ENCODE measurements around the gene PCSK7.

PCSK7 gene

GRCh38 chr11:117195258-117195657, 36.6 kb downstream of the PCSK7 start:
- H3K36me3 Mint-ChIP-seq (ENCODE audit: insufficient read depth) = peaks cover 21% of the 10 kb centered on the region
- H3K4me3 Mint-ChIP-seq = no peak overlapping the region
- ATAC-seq (replicated peaks) (no peak), DNase-seq (no peak)
- peak overlapping the region; percentile 6 to 30 for H3K27ac Mint-ChIP-seq
- no peaks in the 10 kb centered on the region for H3K9me3 Mint-ChIP-seq
- peaks cover 4 to 7% of the 10 kb centered on the region in 2 donors for H3K4me1 Mint-ChIP-seq (ENCODE audit: low read depth in 2 of 2)
- no peaks in the 10 kb centered on the region for H3K27me3 Mint-ChIP-seq

- Mint-ChIP-seq H3K27me3 (no peaks in the 10 kb centered on the region), H3K4me1 (ENCODE audit: low read depth in 2 of 2) (peaks cover 4 to 7% of the 10 kb centered on the region in 2 donors), H3K4me3 (no peak overlapping the region), H3K27ac (no peak overlapping the region), H3K36me3 (ENCODE audit: insufficient read depth) (peaks cover 19% of the 10 kb centered on the region), H3K9me3 (no peaks in the 10 kb centered on the region)
- no peak for DNase-seq
- no peak for ATAC-seq (replicated peaks)
Measured at GRCh38 chr11:117194267-117194666, 37.6 kb downstream of the PCSK7 start.

- Mint-ChIP-seq H3K27me3 (no peaks in the 10 kb centered on the region), H3K4me1 (ENCODE audit: low read depth in 2 of 2) (peaks cover 4 to 7% of the 10 kb centered on the region in 2 donors), H3K27ac (peak overlapping the region; percentile 60 to 77), H3K36me3 (ENCODE audit: insufficient read depth) (peaks cover 21% of the 10 kb centered on the region), H3K4me3 (no peak overlapping the region), H3K9me3 (no peaks in the 10 kb centered on the region)
- ATAC-seq (replicated peaks) (no peak), DNase-seq (no peak)
Measured at GRCh38 chr11:117193130-117194020, 38.5 kb downstream of the PCSK7 start.

GRCh38 chr11:117192401-117192875, 39.4 kb downstream of the PCSK7 start:
- H3K4me3 Mint-ChIP-seq = no peak overlapping the region
- peak overlapping the region in 1 of 2 donors; percentile 65 for H3K27ac Mint-ChIP-seq
- DNase-seq = no peak
- H3K36me3 Mint-ChIP-seq (ENCODE audit: insufficient read depth) = peaks cover 18% of the 10 kb centered on the region
- ATAC-seq (replicated peaks) = no peak
- no peaks in the 10 kb centered on the region for H3K27me3 Mint-ChIP-seq
- H3K9me3 Mint-ChIP-seq = no peaks in the 10 kb centered on the region
- H3K4me1 Mint-ChIP-seq (ENCODE audit: low read depth in 2 of 2) = peaks cover 4% of the 10 kb centered on the region in 2 donors

- H3K27ac Mint-ChIP-seq = peak overlapping the region in 1 of 2 donors; percentile 65
- DNase-seq (no peak), ATAC-seq (replicated peaks) (no peak)
- H3K4me3 Mint-ChIP-seq = no peak overlapping the region
- peaks cover 18% of the 10 kb centered on the region for H3K36me3 Mint-ChIP-seq (ENCODE audit: insufficient read depth)
- H3K27me3 Mint-ChIP-seq = no peaks in the 10 kb centered on the region
- H3K4me1 Mint-ChIP-seq (ENCODE audit: low read depth in 2 of 2) = peaks cover 4 to 5% of the 10 kb centered on the region in 2 donors
- no peaks in the 10 kb centered on the region for H3K9me3 Mint-ChIP-seq
Measured at GRCh38 chr11:117191680-117192400, 40.0 kb downstream of the PCSK7 start.

GRCh38 chr11:117189941-117190544, 41.8 kb downstream of the PCSK7 start:
- Mint-ChIP-seq H3K4me3 (no peak overlapping the region), H3K27me3 (no peaks in the 10 kb centered on the region), H3K27ac (peak overlapping the region in 1 of 2 donors; percentile 74), H3K4me1 (ENCODE audit: low read depth in 2 of 2) (peaks cover 4 to 5% of the 10 kb centered on the region in 2 donors), H3K9me3 (no peaks in the 10 kb centered on the region), H3K36me3 (ENCODE audit: insufficient read depth) (peaks cover 12% of the 10 kb centered on the region)
- DNase-seq = no peak
- ATAC-seq (replicated peaks) = no peak

- Mint-ChIP-seq H3K4me1 (ENCODE audit: low read depth in 2 of 2) (peaks cover 4 to 5% of the 10 kb centered on the region in 2 donors), H3K27me3 (no peaks in the 10 kb centered on the region), H3K9me3 (no peaks in the 10 kb centered on the region), H3K4me3 (no peak overlapping the region), H3K36me3 (ENCODE audit: insufficient read depth) (peaks cover 17% of the 10 kb centered on the region), H3K27ac (peak overlapping the region in 1 of 2 donors; percentile 35)
- DNase-seq (no peak), ATAC-seq (replicated peaks) (peak; percentile 54)
Measured at GRCh38 chr11:117189191-117189940, 42.5 kb downstream of the PCSK7 start.

GRCh38 chr11:117188620-117189081, 43.2 kb downstream of the PCSK7 start:
- Mint-ChIP-seq H3K27me3 (no peaks in the 10 kb centered on the region), H3K27ac (no peak overlapping the region), H3K4me3 (no peak overlapping the region), H3K9me3 (no peaks in the 10 kb centered on the region), H3K36me3 (ENCODE audit: insufficient read depth) (peaks cover 20% of the 10 kb centered on the region), H3K4me1 (ENCODE audit: low read depth in 2 of 2) (peaks cover 4 to 5% of the 10 kb centered on the region in 2 donors)
- DNase-seq = no peak
- no peak for ATAC-seq (replicated peaks)

GRCh38 chr11:117187799-117188481, 43.9 kb downstream of the PCSK7 start:
- Mint-ChIP-seq H3K4me1 (ENCODE audit: low read depth in 2 of 2) (peaks cover 1 to 5% of the 10 kb centered on the region in 2 donors), H3K4me3 (no peak overlapping the region), H3K27ac (no peak overlapping the region), H3K36me3 (ENCODE audit: insufficient read depth) (peaks cover 20% of the 10 kb centered on the region), H3K27me3 (no peaks in the 10 kb centered on the region), H3K9me3 (no peaks in the 10 kb centered on the region)
- DNase-seq = no peak
- ATAC-seq (replicated peaks) = no peak

GRCh38 chr11:117187428-117187798, 44.5 kb downstream of the PCSK7 start:
- no peaks in the 10 kb centered on the region for H3K9me3 Mint-ChIP-seq
- ATAC-seq (replicated peaks) (no peak), DNase-seq (no peak)
- peaks cover 0 to 5% of the 10 kb centered on the region in 2 donors for H3K4me1 Mint-ChIP-seq (ENCODE audit: low read depth in 2 of 2)
- peaks cover 20% of the 10 kb centered on the region for H3K36me3 Mint-ChIP-seq (ENCODE audit: insufficient read depth)
- H3K4me3 Mint-ChIP-seq = peak overlapping the region in 1 of 2 donors; percentile 12
- H3K27ac Mint-ChIP-seq = no peak overlapping the region
- no peaks in the 10 kb centered on the region for H3K27me3 Mint-ChIP-seq

- H3K4me3 Mint-ChIP-seq = peak overlapping the region in 1 of 2 donors; percentile 12
- ATAC-seq (replicated peaks) = no peak
Measured at GRCh38 chr11:117187007-117187406, 44.9 kb downstream of the PCSK7 start.

GRCh38 chr11:117186431-117186761, 45.5 kb downstream of the PCSK7 start:
- peaks cover 0 to 5% of the 10 kb centered on the region in 2 donors for H3K4me1 Mint-ChIP-seq (ENCODE audit: low read depth in 2 of 2)
- DNase-seq = no peak
- H3K36me3 Mint-ChIP-seq (ENCODE audit: insufficient read depth) = peaks cover 20% of the 10 kb centered on the region
- H3K4me3 Mint-ChIP-seq = no peak overlapping the region
- no peak for ATAC-seq (replicated peaks)
- no peaks in the 10 kb centered on the region for H3K9me3 Mint-ChIP-seq
- H3K27ac Mint-ChIP-seq = peak overlapping the region; percentile 23 to 54
- no peaks in the 10 kb centered on the region for H3K27me3 Mint-ChIP-seq

More at GRCh38 chr11:117187007-117187406, 44.9 kb downstream of the PCSK7 start:
- peak overlapping the region; percentile 3 to 23 for H3K27ac Mint-ChIP-seq
- peaks cover 0 to 5% of the 10 kb centered on the region in 2 donors for H3K4me1 Mint-ChIP-seq (ENCODE audit: low read depth in 2 of 2)
- H3K36me3 Mint-ChIP-seq (ENCODE audit: insufficient read depth) = peaks cover 20% of the 10 kb centered on the region
- H3K9me3 Mint-ChIP-seq = no peaks in the 10 kb centered on the region
- no peak for DNase-seq
- no peaks in the 10 kb centered on the region for H3K27me3 Mint-ChIP-seq

All from effector memory CD8-positive, alpha-beta T cell (primary cell).